Suprapubic skin (tissue), 4 donors: ENCODE results near the gene LRRC45. TPM values are rescaled to one million over a fixed set of nuclear protein-coding genes. Genes with fewer than 3 reads are reported as not detected.

Experiments used
- DNase-seq, 2 donors: peaks; one replicate each; pipeline ENCODE4 v3.0.0-alpha.2; 2019; ENCODE audit warnings: low spot score in 2 of 2
- H3K27ac ChIP-seq: fragments of 200-600 bp; sonication (generic); one replicate; pipeline ENCODE4 v1.5.1; 2019
- H3K27me3 ChIP-seq: fragments of 200-600 bp; sonication (generic); one replicate; pipeline ENCODE4 v1.5.1; 2019
- H3K36me3 ChIP-seq: fragments of 200-600 bp; sonication (generic); one replicate; pipeline ENCODE4 v1.5.1; 2019
- H3K4me1 ChIP-seq: fragments of 200-600 bp; sonication (generic); one replicate; pipeline ENCODE4 v1.5.1; 2019
- H3K4me3 ChIP-seq: fragments of 200-600 bp; sonication (generic); one replicate; pipeline ENCODE4 v1.5.1; 2019; ENCODE audit warnings: mild to moderate bottlenecking
- H3K9me3 ChIP-seq: fragments of 200-600 bp; sonication (generic); one replicate; pipeline ENCODE4 v1.5.1; 2019
- CTCF ChIP-seq, 2 donors: fragments of 200-600 bp in 1 of 2; fragments of 450-650 bp in 1 of 2; sonication (generic) in 1 of 2; IDR thresholded peaks; one replicate each; pipeline ENCODE4 v1.5.1; 2016 to 2019; ENCODE audit warnings: antibody characterized with exemption in 2 of 2, mild to moderate bottlenecking in 1 of 2, moderate library complexity in 1 of 2
- EP300 ChIP-seq: sonication (generic); formaldehyde crosslinking; IDR thresholded peaks from one replicate; pipeline ENCODE4 v1.6.1; 2017; ENCODE audit warnings: antibody characterized with exemption
- POLR2A ChIP-seq, 2 donors: fragments of 450-650 bp; IDR thresholded peaks; one replicate each; pipeline ENCODE4 v1.6.1; 2017; ENCODE audit warnings: antibody characterized with exemption in 2 of 2, mild to moderate bottlenecking in 2 of 2, moderate library complexity in 2 of 2
- POLR2AphosphoS5 ChIP-seq, 3 donors: sonication (generic); formaldehyde crosslinking; IDR thresholded peaks; one replicate each; pipeline ENCODE4 v1.6.1; 2017; ENCODE audit warnings: antibody characterized with exemption in 3 of 3
- WGBS: methylation state at CpG from one replicate; pipeline ENCODE4 v1.1.5; 2018; 5-methylcytosine and 5-hydroxymethylcytosine counted together
- total RNA-seq, 4 donors: library from RNA; depleted of rRNA; stranded (reverse); fragments of >200 nt; gene quantifications; one replicate each; pipeline ENCODE4 v1.1.0, GENCODE V29; 2016

The LRRC45 gene
- total RNA-seq, 4 donors from 2014 or later: 14.1 to 18.7 (median 15.4) TPM

- Histone ChIP-seq H3K4me1 (peaks cover 29% of the 10 kb centered on the region), H3K4me3 (no peak overlapping the region), H3K9me3 (no peaks in the 10 kb centered on the region), H3K27me3 (no peaks in the 10 kb centered on the region), H3K27ac (no peak overlapping the region), H3K36me3 (peaks cover 89% of the 10 kb centered on the region)
- TF ChIP-seq POLR2AphosphoS5 (IDR thresholded peaks at IDR 0.05): no peak
- no peak for TF ChIP-seq CTCF (IDR thresholded peaks at IDR 0.05)
- TF ChIP-seq EP300: no peak
- no peak for TF ChIP-seq POLR2A (IDR thresholded peaks at IDR 0.05)
- WGBS: 97% methylated on average over 6 of the region's 16 CpGs
- DNase-seq: no peak
These were observed 36.9 kb downstream of the LRRC45 start for GRCh38 chr17:82060001-82060380.

GRCh38 chr17:82060614-82061013 lies 37.5 kb downstream of the LRRC45 start:
- Histone ChIP-seq H3K4me3 (no peak overlapping the region), H3K36me3 (peaks cover 83% of the 10 kb centered on the region), H3K4me1 (peaks cover 29% of the 10 kb centered on the region), H3K27me3 (no peaks in the 10 kb centered on the region), H3K27ac (no peak overlapping the region), H3K9me3 (no peaks in the 10 kb centered on the region)
- TF ChIP-seq POLR2AphosphoS5 (IDR thresholded peaks at IDR 0.05): no peak
- TF ChIP-seq POLR2A (IDR thresholded peaks at IDR 0.05): no peak
- no peak for TF ChIP-seq CTCF (IDR thresholded peaks at IDR 0.05)
- 78% methylated on average over 6 of the region's 14 CpGs for WGBS
- DNase-seq: no peak

- TF ChIP-seq POLR2A (IDR thresholded peaks at IDR 0.05) (no peak), CTCF (IDR thresholded peaks at IDR 0.05) (no peak), EP300 (no peak), POLR2AphosphoS5 (IDR thresholded peaks at IDR 0.05) (no peak)
- whole genome bisulfite sequencing: 91% methylated on average over 13 of the region's 34 CpGs
- DNase-seq: no peak
- no peak overlapping the region for H3K27ac ChIP-seq
- no peak overlapping the region for H3K4me3 ChIP-seq
- H3K4me1 ChIP-seq: peaks cover 34% of the 10 kb centered on the region
- H3K27me3 ChIP-seq: no peaks in the 10 kb centered on the region
- H3K9me3 ChIP-seq: no peaks in the 10 kb centered on the region
- peaks cover 76% of the 10 kb centered on the region for H3K36me3 ChIP-seq
These were observed 38.2 kb downstream of the LRRC45 start for GRCh38 chr17:82061047-82061925.

- H3K9me3 ChIP-seq: no peaks in the 10 kb centered on the region
- 88% methylated on average over 12 of the region's 24 CpGs for WGBS
- no peak overlapping the region for H3K27ac ChIP-seq
- H3K36me3 ChIP-seq: peaks cover 66% of the 10 kb centered on the region
- H3K27me3 ChIP-seq: no peaks in the 10 kb centered on the region
- no peak overlapping the region for H3K4me3 ChIP-seq
- DNase-seq: no peak
- TF ChIP-seq CTCF (IDR thresholded peaks at IDR 0.05): no peak
- no peak for TF ChIP-seq POLR2AphosphoS5 (IDR thresholded peaks at IDR 0.05)
- no peak for TF ChIP-seq POLR2A (IDR thresholded peaks at IDR 0.05)
- TF ChIP-seq EP300: no peak
- peaks cover 38% of the 10 kb centered on the region for H3K4me1 ChIP-seq
These were observed 39.2 kb downstream of the LRRC45 start for GRCh38 chr17:82062076-82062983.

GRCh38 chr17:82062984-82063368 lies 39.9 kb downstream of the LRRC45 start:
- no peaks in the 10 kb centered on the region for H3K9me3 ChIP-seq
- DNase-seq: no peak
- H3K4me1 ChIP-seq: peaks cover 38% of the 10 kb centered on the region
- H3K36me3 ChIP-seq: peaks cover 60% of the 10 kb centered on the region
- TF ChIP-seq EP300 (no peak), POLR2A (IDR thresholded peaks at IDR 0.05) (no peak), CTCF (IDR thresholded peaks at IDR 0.05) (no peak), POLR2AphosphoS5 (IDR thresholded peaks at IDR 0.05) (no peak)
- no peaks in the 10 kb centered on the region for H3K27me3 ChIP-seq
- 86% methylated on average over 5 of the region's 9 CpGs for WGBS
- H3K27ac ChIP-seq: no peak overlapping the region
- H3K4me3 ChIP-seq: no peak overlapping the region
